Esophagus squamous epithelium (tissue), 5 donors: ENCODE results near the gene SPPL2B. TPM values are rescaled to one million over a fixed set of nuclear protein-coding genes. Genes with fewer than 3 reads are reported as not detected.

Experiments used
- DNase-seq: peaks from one replicate; lab custom pipeline; 2025; lab: John Stamatoyannopoulos, UW
- H3K27ac ChIP-seq, 4 donors: fragments of 200-600 bp; sonication (generic); one replicate each; pipeline ENCODE4 v1.5.1; 2016 to 2019; ENCODE audit warnings: mild to moderate bottlenecking in 1 of 4
- H3K27me3 ChIP-seq, 4 donors: fragments of 200-600 bp; sonication (generic); 1 replicate in 3 of 4; 2 replicates in 1 of 4; pipeline versions ENCODE4 v1.5.1 to v1.6.0; 2017 to 2021; ENCODE audit warnings: antibody characterized with exemption in 1 of 4
- H3K36me3 ChIP-seq, 3 donors: fragments of 200-600 bp; sonication (generic); one replicate each; pipeline ENCODE4 v1.5.1; 2016 to 2019
- H3K4me1 ChIP-seq, 3 donors: fragments of 200-600 bp; sonication (generic); one replicate each; pipeline ENCODE4 v1.5.1; 2017 to 2019
- H3K4me3 ChIP-seq, 4 donors: fragments of 200-600 bp; sonication (generic); 1 replicate in 3 of 4; 2 replicates in 1 of 4; pipeline ENCODE4 v1.5.1; 2016 to 2019; ENCODE audit warnings: mild to moderate bottlenecking in 2 of 4, moderate library complexity in 1 of 4
- H3K9me3 ChIP-seq, 3 donors: fragments of 200-600 bp; sonication (generic); one replicate each; pipeline ENCODE4 v1.5.1; 2016 to 2019
- CTCF ChIP-seq, 6 experiments: fragments of 450-650 bp in 4 of 6; fragments of 200-600 bp in 2 of 6; sonication (generic) in 2 of 6; IDR thresholded peaks; one replicate each; pipeline ENCODE4 v1.5.1; 2016 to 2019; ENCODE audit warnings: antibody characterized with exemption in 6 of 6, mild to moderate bottlenecking in 4 of 6, moderate library complexity in 4 of 6
- POLR2A ChIP-seq, 4 donors: fragments of 450-650 bp; IDR thresholded peaks; one replicate each; pipeline ENCODE4 v1.6.1; 2017; ENCODE audit warnings: antibody characterized with exemption in 4 of 4, mild to moderate bottlenecking in 4 of 4, moderate library complexity in 3 of 4
- WGBS, 2 donors: methylation state at CpG; one replicate each; pipeline ENCODE4 v1.1.5; 2018; 5-methylcytosine and 5-hydroxymethylcytosine counted together
- intact Hi-C: fragments of 100-400 bp; cut with DNase I; formaldehyde crosslinking; loops from one replicate; pipeline ENCODE4 v1.15.0; 2022
- total RNA-seq, 4 donors: library from RNA; depleted of rRNA; stranded (reverse); fragments of >200 nt; gene quantifications; one replicate each; pipeline ENCODE4 v1.1.0, GENCODE V29; 2016
- donor health status: DM: yes; HTN: yes; CAD: no.

SPPL2B gene
- total RNA-seq, 4 donors from 2014 or later = 14.7 to 37.7 (median 36.2) TPM

- H3K27ac ChIP-seq = no peak overlapping the region
- peak overlapping the region in 2 of 4 donors; percentile 5 to 49 for H3K4me3 ChIP-seq
- DNase-seq = no peak
- 17 to 33% methylated on average over 14 to 18 of the region's 62 CpGs for WGBS, 2 donors
- H3K27me3 ChIP-seq = peaks cover 0 to 72% (median 14%) of the 10 kb centered on the region in 4 donors
- intact Hi-C loops = no loop called here
- peaks cover 8 to 15% (median 10%) of the 10 kb centered on the region in 3 donors for H3K4me1 ChIP-seq
- H3K36me3 ChIP-seq = no peaks in the 10 kb centered on the region
- no peaks in the 10 kb centered on the region for H3K9me3 ChIP-seq
- TF ChIP-seq CTCF (IDR thresholded peaks at IDR 0.05) = no peak
These were observed 25.9 kb upstream of the SPPL2B start for GRCh38 chr19:2302319-2303210.

- Histone ChIP-seq H3K36me3 (no peaks in the 10 kb centered on the region), H3K4me3 (no peak overlapping the region), H3K9me3 (no peaks in the 10 kb centered on the region), H3K4me1 (peaks cover 8 to 21% (median 13%) of the 10 kb centered on the region in 3 donors), H3K27ac (no peak overlapping the region), H3K27me3 (peaks cover 0 to 79% (median 16%) of the 10 kb centered on the region in 4 donors)
- intact Hi-C loops = no loop called here
- WGBS, 2 donors = 72 to 83% methylated on average over 14 to 19 of the region's 26 CpGs
- no peak for DNase-seq
- TF ChIP-seq CTCF (IDR thresholded peaks at IDR 0.05) (no peak), POLR2A (IDR thresholded peaks at IDR 0.05) (no peak)
These were observed 25.2 kb upstream of the SPPL2B start for GRCh38 chr19:2303211-2303798.

GRCh38 chr19:2305452-2306280 is 22.8 kb upstream of the SPPL2B start:
- DNase-seq = no peak
- no peak overlapping the region for H3K27ac ChIP-seq
- H3K36me3 ChIP-seq = no peaks in the 10 kb centered on the region
- 77 to 88% methylated on average over 3 to 5 of the region's 19 CpGs for WGBS, 2 donors
- peaks cover 0 to 98% (median 16%) of the 10 kb centered on the region in 4 donors for H3K27me3 ChIP-seq
- TF ChIP-seq POLR2A (IDR thresholded peaks at IDR 0.05) (no peak), CTCF (IDR thresholded peaks at IDR 0.05) (no peak)
- H3K9me3 ChIP-seq = no peaks in the 10 kb centered on the region
- no peak overlapping the region for H3K4me3 ChIP-seq
- intact Hi-C loops = no loop called here
- H3K4me1 ChIP-seq = peaks cover 8 to 24% (median 13%) of the 10 kb centered on the region in 3 donors

DNA sequence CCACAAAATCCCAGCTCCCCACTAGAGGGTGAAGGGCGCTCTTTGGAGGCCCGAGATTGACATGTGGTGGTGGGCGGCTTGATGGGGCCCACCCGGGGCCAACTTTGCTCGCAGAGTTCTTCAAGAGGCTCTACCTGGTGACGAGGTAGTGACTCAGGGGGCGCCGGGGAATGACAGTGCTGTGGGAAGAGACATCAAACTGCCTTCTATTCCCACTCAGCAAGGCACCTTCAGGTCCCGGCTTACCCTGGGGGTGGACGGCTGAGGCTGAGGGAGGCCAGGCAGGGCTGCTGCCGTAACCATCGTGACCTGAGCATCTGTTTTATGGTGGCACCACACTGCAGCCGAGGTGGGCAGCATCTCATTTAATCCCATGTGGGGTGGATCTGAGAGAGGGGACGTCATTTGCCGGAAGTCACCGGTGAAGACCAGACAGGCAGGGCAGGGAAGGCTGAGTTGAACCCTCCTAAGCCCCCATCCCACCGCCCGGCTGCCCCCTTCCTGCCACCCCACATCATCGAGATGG is 22.1 kb upstream of the SPPL2B start:
- intact Hi-C loops = no loop called here
- H3K27me3 ChIP-seq = peaks cover 0 to 98% (median 16%) of the 10 kb centered on the region in 4 donors
- DNase-seq = no peak
- H3K4me1 ChIP-seq = peaks cover 8 to 24% (median 13%) of the 10 kb centered on the region in 3 donors
- no peak overlapping the region for H3K27ac ChIP-seq
- H3K9me3 ChIP-seq = no peaks in the 10 kb centered on the region
- H3K36me3 ChIP-seq = no peaks in the 10 kb centered on the region
- 67 to 70% methylated on average over 7 to 12 of the region's 19 CpGs for WGBS, 2 donors
- H3K4me3 ChIP-seq = no peak overlapping the region
- TF ChIP-seq CTCF (IDR thresholded peaks at IDR 0.05) = no peak
- no peak for TF ChIP-seq POLR2A (IDR thresholded peaks at IDR 0.05)
